NCI-H2196 (cell line): Measurements from ENCODE around the gene DAD1.
"Not testable (repeated sequence)": the region's sequence is repeated elsewhere in the genome, so short reads cannot be mapped to it uniquely, and the experiment has no call there.

ENCODE experiments used
- DNase-seq: peaks from one replicate; lab custom pipeline; 2025; ENCODE audit not compliant: unreplicated experiment; lab: John Stamatoyannopoulos, UW

The DAD1 gene

DNA sequence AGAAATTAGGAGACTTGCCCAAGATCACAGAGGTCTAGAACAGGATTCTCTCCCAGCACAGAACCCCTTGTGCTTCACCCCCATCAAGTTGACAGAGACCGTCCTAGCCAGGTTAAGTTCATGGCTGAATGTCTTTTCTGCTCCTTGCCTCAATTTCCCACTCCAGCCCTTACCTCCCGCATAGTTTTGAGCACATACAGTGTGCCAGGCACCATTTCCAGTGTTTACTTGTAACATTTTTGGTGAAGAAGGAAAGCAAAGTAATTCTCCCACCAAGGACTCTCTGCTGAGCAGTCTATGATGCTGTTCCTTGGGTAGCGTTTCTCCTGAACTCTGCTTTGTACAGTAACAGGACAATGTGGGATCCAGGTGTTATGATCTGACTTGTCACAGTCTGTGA is 10.3 kb upstream of the DAD1 start:
- no peak for DNase-seq

DNA sequence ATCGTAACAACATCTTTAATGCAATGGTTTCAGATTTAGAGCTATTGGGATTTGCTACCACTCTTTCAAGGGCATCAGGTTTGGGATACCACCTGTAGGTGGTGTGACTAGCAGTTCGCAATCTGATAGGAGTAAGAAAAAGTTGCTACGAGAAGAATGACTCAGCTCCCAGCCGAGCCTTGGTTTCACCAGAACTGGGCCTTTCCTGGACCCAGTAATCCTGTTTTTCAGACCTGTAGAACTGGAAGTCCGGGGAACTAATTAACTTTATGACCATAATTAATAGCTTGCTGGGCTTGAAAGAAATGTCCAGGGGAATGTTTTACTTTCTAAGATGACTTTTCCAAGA is 9.8 kb upstream of the DAD1 start:
- DNase-seq, result peak; percentile 24

DNA sequence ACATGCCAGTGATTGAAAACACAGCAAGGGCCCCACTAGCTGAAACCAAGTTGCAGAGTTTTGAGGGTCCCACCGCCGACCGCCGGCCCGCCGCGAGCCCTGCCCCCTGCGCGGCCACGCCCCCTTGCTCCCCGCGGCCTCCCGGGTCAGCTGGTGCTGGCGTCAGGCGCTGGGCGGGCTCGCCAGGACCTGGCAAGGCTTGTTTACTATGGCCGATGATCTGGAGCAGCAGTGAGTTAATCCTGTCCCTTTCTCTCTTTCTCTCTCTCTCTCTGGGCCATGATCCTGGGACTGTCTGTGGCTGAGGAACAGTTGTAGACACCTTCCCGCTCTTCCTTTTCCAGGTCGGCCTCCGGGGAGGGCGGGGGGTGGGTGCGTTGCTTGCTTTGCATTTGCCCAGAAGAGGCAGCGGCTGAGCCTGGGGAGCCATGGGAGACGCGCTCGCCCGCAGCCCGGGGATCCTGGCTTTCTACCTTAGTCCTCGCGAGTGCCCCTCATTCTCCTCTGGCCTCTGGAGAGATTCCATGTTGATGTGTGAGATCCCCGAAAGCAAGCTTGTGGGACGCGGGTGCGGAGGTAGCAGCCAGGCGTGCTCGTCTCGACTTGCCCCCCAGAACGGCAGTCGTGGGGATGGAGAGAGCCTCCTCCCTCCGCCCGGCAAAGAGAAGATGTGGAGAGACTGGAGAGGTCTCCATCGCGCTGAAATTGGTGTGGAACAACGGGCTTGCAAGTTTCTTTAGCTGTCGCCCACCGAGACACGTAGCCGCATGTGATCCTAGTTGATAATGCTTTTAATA is 9.3 kb upstream of the DAD1 start, which contains the start of gene ABHD4:
TSS of gene ABHD4 (plus strand) at position 202 of the 797 bp plus-strand sequence. CDS start at position 209, 7 bp downstream.
- peak; percentile 70 for DNase-seq

DNA sequence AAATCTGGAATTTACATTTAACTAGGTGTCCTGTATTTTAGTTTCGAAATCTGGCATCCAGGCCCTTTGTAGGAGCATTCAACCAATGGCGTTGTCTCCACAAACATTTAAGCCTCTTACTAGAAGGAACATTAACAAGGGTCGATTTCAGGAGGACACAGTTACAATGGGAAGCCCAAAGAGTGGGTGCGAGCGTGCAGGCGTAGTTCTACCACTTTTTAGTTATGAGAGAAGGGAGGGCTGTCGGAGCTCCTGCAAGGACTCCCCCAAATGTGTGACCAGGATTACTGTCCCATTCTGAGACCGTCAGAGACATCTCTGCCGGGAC is 8.7 kb upstream of the DAD1 start:
- DNase-seq, result no peak

DNA sequence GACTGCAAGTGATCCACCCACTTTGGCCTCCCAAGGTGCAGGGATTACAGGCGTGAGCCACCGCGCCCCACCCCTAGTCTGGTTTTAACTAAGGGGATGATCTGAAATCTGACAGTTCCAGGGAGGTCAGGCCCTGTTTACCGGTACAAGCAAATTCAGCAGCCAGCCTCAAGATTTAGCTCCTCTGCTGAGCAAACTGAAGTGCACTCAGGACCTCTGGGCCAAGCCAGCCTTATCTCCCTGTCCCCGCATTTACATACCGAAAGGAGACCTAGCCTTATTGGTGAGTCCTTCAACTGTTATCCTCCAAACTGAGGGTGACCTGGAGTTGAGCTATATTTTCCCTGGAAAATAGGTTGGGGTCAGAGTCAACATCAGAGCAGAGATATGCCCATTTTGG is 8.2 kb upstream of the DAD1 start:
- no peak for DNase-seq

DNA sequence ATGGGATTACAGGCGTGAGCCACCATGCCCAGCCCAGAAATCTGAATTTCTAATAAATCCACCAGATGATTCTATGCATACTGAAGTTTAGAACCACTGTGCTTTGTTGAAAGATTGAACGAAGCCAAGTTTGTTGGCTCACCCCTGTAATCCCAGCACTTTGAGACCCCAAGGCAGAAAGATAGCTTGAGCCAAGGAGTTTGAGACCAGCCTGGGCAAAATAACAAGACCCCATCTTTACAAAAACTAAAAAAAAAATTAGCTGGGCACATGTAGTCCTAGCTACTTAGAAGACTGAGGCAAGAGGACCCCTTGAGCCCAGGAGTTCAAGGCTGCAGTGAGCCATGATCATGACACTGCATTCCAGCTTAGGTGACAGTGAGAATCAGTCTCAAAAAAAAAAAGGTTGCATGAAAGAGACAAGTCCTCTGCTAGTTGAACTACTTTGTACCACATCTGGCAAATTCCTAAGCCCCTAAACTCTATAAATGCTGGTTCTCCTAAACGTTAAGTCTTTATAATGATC is 7.4 kb upstream of the DAD1 start:
- DNase-seq, result no peak

DNA sequence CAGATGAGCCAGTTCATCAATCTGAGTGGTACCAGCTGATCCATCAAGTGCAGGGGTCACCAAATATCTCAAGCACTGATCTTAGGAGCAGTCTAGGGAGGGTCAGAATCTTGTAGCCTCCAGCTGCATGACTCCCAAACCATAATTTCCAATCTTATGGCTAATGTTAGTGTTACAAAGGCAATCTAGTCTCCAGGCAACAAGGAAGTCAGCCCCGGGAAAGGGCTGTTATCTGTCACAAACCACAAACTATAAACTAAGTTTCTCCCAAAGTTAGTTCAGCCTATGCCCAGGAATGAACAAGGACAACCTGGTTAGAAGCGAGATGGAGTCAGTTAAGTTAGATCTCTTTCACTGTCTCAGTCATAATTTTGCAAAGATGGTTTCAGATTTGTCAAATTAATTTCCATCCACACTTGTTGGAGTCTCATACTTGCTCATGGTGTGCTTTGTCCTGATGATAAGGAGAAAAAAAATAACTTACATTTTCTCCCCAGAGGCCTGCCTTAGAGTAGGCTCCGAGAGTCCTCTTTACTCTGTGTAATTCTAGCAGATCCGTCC is 5.2 kb upstream of the DAD1 start:
- DNase-seq, result no peak

DNA sequence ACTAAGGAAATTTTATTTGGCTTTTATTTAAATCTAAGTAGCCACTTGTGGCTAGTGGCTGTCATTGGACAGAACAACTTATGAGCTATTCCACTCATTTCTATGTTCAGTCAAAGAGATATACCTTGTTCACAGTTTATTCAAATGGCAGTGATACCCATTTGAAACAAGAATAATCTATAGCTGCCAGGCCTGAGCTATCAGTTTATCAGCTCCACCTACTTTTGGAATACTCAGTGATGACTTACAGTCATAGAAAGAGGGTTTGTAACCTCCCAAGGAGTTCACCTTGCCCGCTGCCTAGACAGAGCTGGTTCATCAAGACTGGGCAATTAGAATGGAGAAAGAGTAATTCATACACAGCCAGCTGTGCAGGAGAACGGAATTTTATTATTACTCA is 4.6 kb upstream of the DAD1 start:
- DNase-seq, result no peak

DNA sequence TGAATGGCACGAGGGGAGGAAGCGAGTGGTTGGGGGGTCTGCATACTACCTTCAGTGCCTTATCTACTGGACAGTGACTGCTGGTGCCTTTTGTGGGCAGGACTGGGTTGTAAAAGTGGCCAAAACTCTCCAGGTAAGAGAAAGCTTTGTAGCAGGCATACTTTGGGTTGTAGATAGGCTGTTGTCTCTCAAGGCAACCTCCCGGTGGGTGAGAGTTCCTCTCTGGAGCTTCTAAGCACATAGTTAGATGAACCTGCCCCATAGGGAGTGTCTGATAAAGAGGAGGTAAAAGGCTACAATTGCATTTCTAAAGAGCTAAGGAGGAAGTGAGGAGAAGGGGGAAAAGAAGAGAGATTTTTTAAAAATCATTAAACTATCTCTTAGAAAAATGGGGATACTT is 4.2 kb upstream of the DAD1 start:
- no peak for DNase-seq

DNA sequence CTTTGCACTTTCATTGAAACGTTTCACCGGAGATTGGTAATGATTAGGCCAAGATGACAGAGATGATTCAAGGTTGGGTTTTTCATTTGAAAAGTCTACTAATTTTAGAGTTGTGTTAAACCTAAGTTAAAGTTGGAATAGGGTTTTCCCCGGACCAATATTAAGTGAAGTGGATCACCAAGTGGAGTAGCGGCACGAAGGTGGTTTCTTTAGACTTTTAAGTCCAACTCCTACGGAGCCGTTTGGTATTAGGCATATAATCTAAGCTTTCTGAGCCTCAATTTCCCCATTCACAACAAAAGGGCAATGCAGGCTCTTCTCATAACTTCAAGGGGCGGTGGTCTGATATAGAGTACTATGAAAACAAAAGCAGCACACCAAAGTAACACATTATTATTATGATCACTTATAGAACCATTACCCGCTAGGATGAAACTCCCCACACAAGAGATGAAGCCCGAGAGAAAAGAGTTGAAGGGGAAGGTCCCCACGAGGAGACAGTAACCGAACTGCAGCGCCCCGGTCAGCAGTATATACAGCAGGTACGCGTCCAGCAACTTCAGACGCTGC is 413 bp downstream of the DAD1 start:
- DNase-seq, result no peak

DNA sequence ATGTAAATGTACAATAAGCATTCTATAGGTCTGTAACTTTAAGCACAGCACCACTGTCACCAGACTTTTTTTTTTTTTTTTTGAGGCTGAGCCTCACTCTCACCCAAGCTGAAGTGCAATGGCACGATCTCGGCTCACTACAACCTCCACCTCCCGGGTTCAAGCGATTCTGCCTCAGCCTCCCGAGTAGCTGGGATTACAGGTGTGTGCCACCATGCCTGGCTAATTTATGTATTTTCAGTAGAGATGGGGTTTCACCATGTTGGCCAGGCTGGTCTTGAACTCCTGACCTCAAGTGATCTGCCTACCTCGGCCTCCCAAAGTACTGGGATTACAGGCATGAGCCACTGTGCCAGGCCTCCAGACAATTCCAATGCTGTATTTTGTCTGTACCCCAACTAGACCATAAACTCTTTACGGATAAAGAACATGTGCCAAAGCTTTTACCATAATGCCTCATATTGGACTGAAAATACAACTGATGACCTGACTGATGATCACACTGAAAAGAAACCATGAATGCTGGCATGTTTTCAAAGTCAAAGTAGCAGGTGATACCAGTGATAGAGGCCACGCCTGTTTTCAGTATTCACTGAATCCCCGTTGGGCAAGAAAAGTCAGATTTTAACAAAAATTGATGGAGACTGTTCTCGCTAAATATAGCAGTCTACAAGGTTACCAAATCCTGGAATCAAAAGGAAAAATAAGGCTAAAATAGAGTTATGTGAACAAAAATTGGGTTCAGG is 1.2 kb downstream of the DAD1 start:
- not testable (repeated sequence) for DNase-seq

DNA sequence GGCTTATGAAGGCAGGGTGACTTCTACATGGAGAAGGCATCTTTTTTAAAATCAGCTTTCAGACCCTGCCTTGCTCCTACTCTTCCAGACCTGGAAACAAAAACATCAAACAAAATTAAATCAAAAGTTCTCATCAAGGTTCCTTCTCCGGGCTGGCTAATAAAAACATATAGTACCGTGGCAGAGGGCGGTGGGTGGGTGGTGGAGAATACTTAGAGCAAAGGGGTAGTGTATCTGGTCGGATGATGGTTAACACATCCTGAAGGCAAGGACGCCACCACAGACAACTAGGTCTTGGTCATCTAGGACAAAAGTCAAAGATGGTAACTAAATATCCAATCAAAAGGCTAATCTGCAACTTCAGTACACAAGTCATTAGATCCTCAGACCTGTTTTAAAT is 1.8 kb downstream of the DAD1 start:
- no peak for DNase-seq

DNA sequence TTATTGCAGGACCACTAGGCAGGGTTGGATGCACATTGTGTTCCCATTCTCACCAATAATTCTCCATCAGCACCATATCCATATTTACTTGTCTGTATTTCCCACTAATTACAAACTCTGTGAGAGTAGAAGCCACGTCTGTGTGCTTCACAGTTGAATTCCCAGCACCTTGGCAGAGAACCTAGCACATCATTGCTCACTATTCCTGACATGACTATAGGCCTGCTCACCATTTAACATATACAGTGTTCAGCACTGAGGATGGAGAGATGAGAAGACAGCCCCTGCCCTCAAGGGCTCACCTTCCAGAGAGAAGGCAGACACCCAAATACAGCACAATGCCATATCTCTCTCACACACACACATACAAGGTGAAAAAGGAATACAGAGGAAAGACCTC is 5.0 kb downstream of the DAD1 start:
- no peak for DNase-seq

DNA sequence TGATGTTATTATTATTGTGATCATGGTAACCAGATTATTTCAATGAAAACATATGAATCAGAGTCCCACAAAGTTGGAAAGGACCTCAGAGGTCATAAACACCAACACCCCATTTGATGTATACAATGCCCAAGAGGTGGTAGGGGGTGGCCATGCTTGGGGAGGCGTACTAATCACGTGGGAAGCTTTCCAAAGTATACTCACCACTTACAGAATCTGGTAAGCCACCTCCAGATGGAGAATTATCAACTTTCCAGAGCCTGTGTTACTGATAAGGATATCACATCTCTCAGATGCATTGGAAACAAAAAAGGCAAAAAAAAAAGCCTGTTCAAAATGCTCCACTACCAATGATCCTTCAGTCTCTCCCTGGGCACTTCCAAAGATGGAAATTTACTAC is 8.4 kb downstream of the DAD1 start:
- DNase-seq, result no peak

DNA sequence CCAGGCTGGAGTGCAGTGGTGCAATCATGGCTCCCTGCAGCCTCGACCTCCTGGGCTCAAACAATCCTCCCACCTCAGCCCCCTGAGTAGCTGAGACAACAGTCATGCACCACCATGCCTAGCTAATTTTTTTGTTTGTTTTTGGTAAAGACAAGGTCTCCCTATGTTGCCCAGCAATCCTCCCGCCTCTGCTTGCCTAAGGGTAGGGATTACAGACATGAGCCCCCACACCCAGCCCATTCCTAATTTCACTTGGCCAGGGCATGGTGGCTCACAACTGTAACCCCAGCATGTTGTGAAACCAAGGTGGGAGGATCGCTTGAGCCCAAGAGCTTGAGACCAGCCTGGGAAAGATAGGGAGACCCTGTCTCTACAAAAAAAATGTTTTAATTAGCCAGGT is 9.1 kb downstream of the DAD1 start:
- no peak for DNase-seq

DNA sequence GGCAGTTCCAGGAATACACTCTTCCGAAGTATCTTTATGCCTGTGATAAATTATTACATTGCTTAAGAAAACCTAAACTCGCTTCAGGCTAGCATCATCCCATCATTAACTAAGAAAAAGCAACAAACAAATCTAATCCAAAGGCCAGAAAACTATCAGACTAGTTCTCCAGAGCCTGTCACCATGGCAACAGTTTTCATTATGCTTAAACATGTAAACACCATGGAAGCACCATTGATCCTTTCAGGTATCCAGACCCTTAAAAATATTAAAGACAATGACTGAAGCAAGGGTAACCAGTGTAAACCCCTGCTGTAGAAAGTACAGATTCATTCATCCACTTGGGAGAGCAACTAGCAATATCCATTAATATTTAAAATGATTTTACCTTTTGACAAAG is 9.8 kb downstream of the DAD1 start:
- peak; percentile 7 for DNase-seq

DNA sequence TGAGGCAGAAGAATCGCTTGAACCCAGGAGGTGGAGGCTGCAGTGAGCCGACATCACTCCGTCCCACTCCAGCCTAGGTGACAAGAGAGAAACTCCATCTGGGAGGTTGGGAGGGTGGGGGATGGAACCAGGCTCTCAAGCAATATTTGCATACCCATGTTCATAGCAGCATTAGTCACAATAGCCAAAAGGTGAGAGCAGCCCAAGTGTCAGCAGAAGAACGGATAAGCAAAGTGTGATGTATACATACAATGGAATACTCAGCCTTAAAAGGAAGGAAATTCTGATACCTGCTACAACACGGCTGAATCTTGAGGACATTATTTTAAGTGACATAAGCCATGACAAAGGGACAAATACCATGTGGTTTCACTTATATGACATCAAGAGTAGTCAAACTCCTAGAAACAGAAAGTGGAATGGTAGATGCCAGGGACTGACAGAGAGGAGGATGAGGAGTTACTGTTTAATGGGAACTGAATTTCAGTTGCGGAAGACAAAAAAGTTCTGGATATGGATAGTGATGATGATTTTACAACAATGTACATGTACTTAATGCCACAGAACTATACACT is 11.6 kb downstream of the DAD1 start:
- DNase-seq, result no peak

DNA sequence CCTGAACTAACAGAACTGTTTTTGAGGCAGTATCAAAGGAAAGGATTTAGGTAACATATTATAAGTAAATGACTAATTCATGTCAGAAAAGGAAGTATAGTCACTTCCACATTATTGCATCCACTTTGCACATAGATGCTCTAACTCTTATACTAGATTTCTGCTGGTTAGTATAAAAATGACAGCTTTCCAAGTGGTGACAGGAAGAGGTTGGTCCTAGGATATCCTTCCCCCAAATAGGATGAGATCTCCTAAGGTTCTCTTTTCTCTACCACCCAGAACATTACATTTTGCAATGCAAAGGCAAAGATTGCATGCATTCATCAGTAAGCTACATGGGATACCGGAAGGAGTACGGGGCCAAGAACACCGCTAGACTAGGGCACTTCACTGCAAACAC is 15.2 kb downstream of the DAD1 start:
- DNase-seq, result no peak

DNA sequence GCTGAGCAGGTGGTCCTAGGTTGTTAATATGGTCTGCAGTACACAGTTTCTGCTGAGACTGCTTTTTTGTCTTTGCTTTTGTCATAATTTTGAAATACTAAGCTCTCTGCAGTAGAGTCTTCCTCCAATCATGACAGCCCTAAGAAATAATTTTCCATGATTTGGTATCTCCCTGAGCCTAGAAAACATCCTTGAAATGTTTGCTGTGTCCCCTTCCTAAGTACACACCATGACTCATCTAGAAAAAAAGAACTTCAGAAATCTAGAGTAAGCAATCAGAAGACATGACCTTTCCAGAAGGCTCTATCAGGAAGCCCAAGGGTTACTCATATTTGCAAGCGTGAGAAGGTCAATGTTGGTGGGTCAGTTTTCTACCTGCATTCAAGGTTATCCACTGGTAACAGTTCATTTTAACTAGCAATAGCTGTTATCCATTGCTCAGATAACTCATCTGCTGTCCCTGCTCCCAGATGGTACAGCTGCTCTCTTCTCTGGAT is 16.4 kb downstream of the DAD1 start:
- no peak for DNase-seq

DNA sequence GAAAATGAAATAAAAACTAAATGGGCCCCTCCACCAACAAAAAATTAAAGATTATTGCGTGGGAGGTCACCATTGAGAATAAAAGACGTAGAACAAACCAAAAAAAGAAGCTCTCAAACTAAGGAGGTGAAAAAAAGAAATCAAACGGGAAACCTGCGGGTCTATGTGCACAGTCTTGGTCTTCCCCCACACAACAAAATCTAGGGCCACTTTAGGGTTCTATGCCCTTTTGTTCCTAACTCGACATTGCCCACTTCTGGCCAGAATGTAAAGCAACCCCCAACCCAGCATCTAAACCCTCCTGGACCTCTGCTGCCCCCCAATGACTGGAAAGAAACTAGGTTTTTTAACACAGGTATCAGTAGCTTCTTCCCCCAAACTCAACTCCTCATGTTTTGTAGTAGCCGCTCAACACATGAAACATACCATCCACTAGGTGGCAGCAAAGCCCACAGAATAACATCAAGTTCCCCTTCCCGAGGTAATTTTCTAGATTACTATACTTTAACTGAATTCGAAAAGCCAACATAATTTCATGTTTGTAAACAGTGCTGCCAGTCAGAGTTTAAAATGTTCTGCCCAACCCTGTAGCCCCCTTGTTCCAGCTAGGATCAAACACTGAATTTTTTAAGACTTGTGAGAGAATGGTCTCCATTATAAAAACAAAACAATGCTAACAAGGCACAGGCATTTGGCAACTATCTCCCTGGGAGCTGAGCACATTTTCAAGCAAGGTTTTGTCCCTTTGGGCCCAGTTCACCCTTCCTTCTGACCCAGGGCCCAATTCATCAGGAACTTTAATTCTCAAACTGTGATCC is 18.7 kb downstream of the DAD1 start:
- peak; percentile 84 for DNase-seq
